Smooth muscle cell of the brain vasculature (primary cell): Measurements from ENCODE around the gene JADE2.
"Not testable (repeated sequence)": the region's sequence is repeated elsewhere in the genome, so short reads cannot be mapped to it uniquely, and the experiment has no call there.

Experiments
- DNase-seq: peaks from one replicate; pipeline ENCODE4 v3.0.0-alpha.2; 2012; ENCODE audit warnings: low read depth, low spot score

The JADE2 gene

GRCh38 chr5:134585966-134586365 is 60.5 kb downstream of the JADE2 start:
- no peak for DNase-seq

- DNase-seq: peak; percentile 29
These were observed 61.5 kb downstream of the JADE2 start for GRCh38 chr5:134586866-134587524.

GRCh38 chr5:134590992-134591659 is 65.7 kb downstream of the JADE2 start:
- DNase-seq: no peak

- DNase-seq: no peak
These were observed 66.8 kb downstream of the JADE2 start for GRCh38 chr5:134592141-134592746.

- no peak for DNase-seq
These were observed 68.9 kb downstream of the JADE2 start for GRCh38 chr5:134594336-134594735.

- no peak for DNase-seq
These were observed 69.5 kb downstream of the JADE2 start for GRCh38 chr5:134594797-134595457.

GRCh38 chr5:134595458-134595838 is 70.0 kb downstream of the JADE2 start:
- DNase-seq: no peak

- not testable (repeated sequence) for DNase-seq
These were observed 74.3 kb downstream of the JADE2 start for GRCh38 chr5:134599820-134600219.

GRCh38 chr5:134600600-134600999 is 75.1 kb downstream of the JADE2 start:
- DNase-seq: no peak

GRCh38 chr5:134603059-134603458 is 77.6 kb downstream of the JADE2 start:
- DNase-seq: no peak

GRCh38 chr5:134604908-134605307 is 79.4 kb downstream of the JADE2 start:
- DNase-seq: no peak

GRCh38 chr5:134606726-134607125 is 81.3 kb downstream of the JADE2 start:
- DNase-seq: no peak

- DNase-seq: no peak
These were observed 83.1 kb downstream of the JADE2 start for GRCh38 chr5:134608555-134608954.

GRCh38 chr5:134609232-134609851 is 83.9 kb downstream of the JADE2 start:
- no peak for DNase-seq

- DNase-seq: no peak
These were observed 85.3 kb downstream of the JADE2 start for GRCh38 chr5:134610725-134611124.

- no peak for DNase-seq
These were observed 86.0 kb downstream of the JADE2 start for GRCh38 chr5:134611515-134611914.

GRCh38 chr5:134614450-134615085 is 89.1 kb downstream of the JADE2 start:
- DNase-seq: no peak

- DNase-seq: no peak
These were observed 95.2 kb downstream of the JADE2 start for GRCh38 chr5:134620634-134621033.

- no peak for DNase-seq
These were observed 100.1 kb downstream of the JADE2 start for GRCh38 chr5:134625559-134625958.

GRCh38 chr5:134626369-134627014 is 101.0 kb downstream of the JADE2 start:
- DNase-seq: no peak
